WTC11 (cell line): ENCODE results near the gene POLR2M. TPM values are rescaled to one million over a fixed set of nuclear protein-coding genes. Genes with fewer than 3 reads are reported as not detected.

Experiments used
- ATAC-seq: fragments of 200-7000 bp; cut with Tn5 transposase; 2 replicates; pipeline ENCODE4 v1.10.0; 2021; ENCODE audit warnings: mild to moderate bottlenecking, moderate library complexity
- CTCF ChIA-PET: fragments of 300-600 bp; sonication (Branson Sonifier 250); formaldehyde crosslinking; loops from one replicate; lab custom pipeline; 2021; ENCODE audit warnings: antibody characterized with exemption; lab: Charles Lee
- POLR2A ChIA-PET: fragments of 350-600 bp; sonication (Branson Sonifier 250); formaldehyde crosslinking; loops from one replicate; lab custom pipeline; 2021; ENCODE audit warnings: antibody characterized with exemption; lab: Charles Lee
- DNase-seq: peaks from one replicate; pipeline ENCODE4 v3.0.0; 2021; ENCODE audit warnings: low spot score
- H3K27ac Mint-ChIP-seq: 2 replicates; pipeline ENCODE4 v1.8.0; 2021; ENCODE audit warnings: mixed read lengths
- H3K27me3 Mint-ChIP-seq: 2 replicates; pipeline ENCODE4 v1.8.0; 2021; ENCODE audit warnings: low read depth, mild to moderate bottlenecking, moderate library complexity, mixed read lengths
- H3K36me3 Mint-ChIP-seq: 2 replicates; pipeline ENCODE4 v1.8.0; 2021; ENCODE audit warnings: mixed read lengths
- H3K4me1 Mint-ChIP-seq: 2 replicates; pipeline ENCODE4 v1.8.0; 2022; ENCODE audit warnings: mixed read lengths
- H3K4me3 Mint-ChIP-seq: 2 replicates; pipeline ENCODE4 v1.8.0; 2021; ENCODE audit warnings: mild to moderate bottlenecking, moderate library complexity, mixed read lengths
- H3K9me3 Mint-ChIP-seq: 2 replicates; pipeline ENCODE4 v1.8.0; 2021; ENCODE audit warnings: mixed read lengths
- EMX1 ChIP-seq: fragments of 250-450 bp; sonication (Bioruptor Pico); IDR thresholded peaks from 2 replicates; pipeline ENCODE4 v1.8.0; 2021; ENCODE audit warnings: mild to moderate bottlenecking
- FOXP1 ChIP-seq: sonication (generic); formaldehyde crosslinking; IDR thresholded peaks from 2 replicates; pipeline ENCODE4 v1.8.0; 2022; ENCODE audit warnings: missing genetic modification reagents, mild to moderate bottlenecking, moderate library complexity, borderline replicate concordance
- GABPB1 ChIP-seq: sonication (generic); formaldehyde crosslinking; IDR thresholded peaks from 2 replicates; pipeline ENCODE4 v1.8.1; 2023; ENCODE audit warnings: mild to moderate bottlenecking, missing genetic modification reagents
- IRF1 ChIP-seq: sonication (generic); formaldehyde crosslinking; IDR thresholded peaks from 2 replicates; pipeline ENCODE4 v1.8.0; 2023; ENCODE audit warnings: missing genetic modification reagents
- MAX ChIP-seq: sonication (generic); formaldehyde crosslinking; IDR thresholded peaks from 2 replicates; pipeline ENCODE4 v1.8.0; 2022; ENCODE audit warnings: mild to moderate bottlenecking, missing genetic modification reagents
- MYBL2 ChIP-seq: sonication (generic); formaldehyde crosslinking; IDR thresholded peaks from 2 replicates; pipeline ENCODE4 v1.8.1; 2023; ENCODE audit warnings: mild to moderate bottlenecking, moderate library complexity, missing genetic modification reagents
- NR1H2 ChIP-seq: sonication (generic); formaldehyde crosslinking; IDR thresholded peaks from 2 replicates; pipeline ENCODE4 v1.9.0; 2021; ENCODE audit warnings: mild to moderate bottlenecking, moderate library complexity, missing genetic modification reagents
- NR3C1 ChIP-seq: sonication (generic); formaldehyde crosslinking; conservative IDR thresholded peaks from 2 replicates; pipeline ENCODE4 v1.8.1; 2023; ENCODE audit warnings: low read depth, mild to moderate bottlenecking, missing genetic modification reagents
- PRRX2 ChIP-seq: fragments of 250-450 bp; sonication (Bioruptor Pico); IDR thresholded peaks from 2 replicates; pipeline ENCODE4 v1.8.0; 2021; ENCODE audit warnings: mild to moderate bottlenecking
- TEAD1 ChIP-seq: sonication (generic); formaldehyde crosslinking; IDR thresholded peaks from 2 replicates; pipeline ENCODE4 v1.8.0; 2022; ENCODE audit warnings: mild to moderate bottlenecking, missing genetic modification reagents
- USF2 ChIP-seq: sonication (generic); formaldehyde crosslinking; IDR thresholded peaks from 2 replicates; pipeline ENCODE4 v1.8.1; 2023; ENCODE audit warnings: mild to moderate bottlenecking, missing genetic modification reagents, moderate library complexity
- ZNF138 ChIP-seq: sonication (generic); formaldehyde crosslinking; conservative IDR thresholded peaks from 2 replicates; pipeline ENCODE4 v1.8.1; 2022; ENCODE audit warnings: mild to moderate bottlenecking, moderate library complexity, missing genetic modification reagents
- ZNF512 ChIP-seq: sonication (generic); formaldehyde crosslinking; IDR thresholded peaks from 2 replicates; pipeline ENCODE4 v1.8.1; 2022; ENCODE audit warnings: missing genetic modification reagents, borderline replicate concordance
- total RNA-seq: library from RNA; stranded (reverse); gene quantifications from 3 replicates; pipeline ENCODE4 v1.2.3, GENCODE V29; 2021
- TF ChIP-seq, protein P1 (sequence below): sonication (generic); formaldehyde crosslinking; IDR thresholded peaks from 2 replicates; pipeline ENCODE4 v1.8.1; 2023; ENCODE audit warnings: mild to moderate bottlenecking, missing genetic modification reagents
- TF ChIP-seq, protein P2 (sequence below): fragments of 250-450 bp; sonication (Bioruptor Pico); IDR thresholded peaks from 2 replicates; pipeline ENCODE4 v1.9.0; 2021; ENCODE audit warnings: mild to moderate bottlenecking, borderline replicate concordance
- TF ChIP-seq, protein P3 (sequence below): sonication (generic); formaldehyde crosslinking; conservative IDR thresholded peaks from 2 replicates; pipeline ENCODE4 v1.8.1; 2023; ENCODE audit warnings: mild to moderate bottlenecking, low read depth, missing genetic modification reagents, moderate library complexity

POLR2M gene
- total RNA-seq, 1 experiment from 2014 or later: 84.4 TPM

DNA sequence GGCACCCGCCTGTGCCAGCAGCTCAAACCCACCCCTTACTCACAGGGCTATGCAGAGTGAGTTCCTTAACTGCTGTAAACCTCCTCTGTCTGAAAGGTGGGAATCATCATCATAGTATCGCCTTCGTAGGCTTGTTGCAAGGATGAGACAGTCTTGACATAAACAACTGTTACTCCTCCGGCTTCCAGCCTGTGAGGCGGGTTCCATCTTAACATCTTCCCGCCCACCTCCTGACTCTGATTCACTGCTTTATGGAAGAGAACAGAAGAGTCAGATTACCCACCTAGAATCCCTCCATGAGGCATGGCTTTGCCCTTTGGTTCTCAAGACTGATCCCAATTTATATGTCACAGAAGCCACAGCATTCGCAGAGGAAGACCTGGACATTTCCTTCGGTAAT, 21.9 kb downstream of the POLR2M start:
- Mint-ChIP-seq H3K4me3 (no peak overlapping the region), H3K4me1 (peaks cover 10% of the 10 kb centered on the region; the same call in 1 of the 2 replicates), H3K27ac (no peak overlapping the region), H3K9me3 (peaks cover 5% of the 10 kb centered on the region), H3K36me3 (0 out of 2 replicates have a peak, but pooled peaks cover 3% of the 10 kb centered on the region), H3K27me3 (no peaks in the 10 kb centered on the region)
- no peak for ATAC-seq
- ChIA-PET POLR2A (no interaction called here), CTCF (interaction anchor here (0.6 kb wide), 2 partner anchors 124 to 338 kb away, joined by 4 to 5 read pairs; no protein-coding TSS in a partner anchor)
- TF ChIP-seq USF2 (CRISPR knock-in tag): no peak
- no peak for TF ChIP-seq TEAD1 (CRISPR knock-in tag)
- no peak for TF ChIP-seq PRRX2
- no peak for TF ChIP-seq ZNF512 (CRISPR knock-in tag)
- no peak for TF ChIP-seq GABPB1 (CRISPR knock-in tag)
- no peak for TF ChIP-seq EMX1 (CRISPR knock-in tag)
- TF ChIP-seq, protein P1, sequence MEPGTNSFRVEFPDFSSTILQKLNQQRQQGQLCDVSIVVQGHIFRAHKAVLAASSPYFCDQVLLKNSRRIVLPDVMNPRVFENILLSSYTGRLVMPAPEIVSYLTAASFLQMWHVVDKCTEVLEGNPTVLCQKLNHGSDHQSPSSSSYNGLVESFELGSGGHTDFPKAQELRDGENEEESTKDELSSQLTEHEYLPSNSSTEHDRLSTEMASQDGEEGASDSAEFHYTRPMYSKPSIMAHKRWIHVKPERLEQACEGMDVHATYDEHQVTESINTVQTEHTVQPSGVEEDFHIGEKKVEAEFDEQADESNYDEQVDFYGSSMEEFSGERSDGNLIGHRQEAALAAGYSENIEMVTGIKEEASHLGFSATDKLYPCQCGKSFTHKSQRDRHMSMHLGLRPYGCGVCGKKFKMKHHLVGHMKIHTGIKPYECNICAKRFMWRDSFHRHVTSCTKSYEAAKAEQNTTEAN: no peak
- no peak for TF ChIP-seq NR3C1 (CRISPR knock-in tag)
- no peak for TF ChIP-seq ZNF138 (CRISPR knock-in tag)
- TF ChIP-seq, protein P2, sequence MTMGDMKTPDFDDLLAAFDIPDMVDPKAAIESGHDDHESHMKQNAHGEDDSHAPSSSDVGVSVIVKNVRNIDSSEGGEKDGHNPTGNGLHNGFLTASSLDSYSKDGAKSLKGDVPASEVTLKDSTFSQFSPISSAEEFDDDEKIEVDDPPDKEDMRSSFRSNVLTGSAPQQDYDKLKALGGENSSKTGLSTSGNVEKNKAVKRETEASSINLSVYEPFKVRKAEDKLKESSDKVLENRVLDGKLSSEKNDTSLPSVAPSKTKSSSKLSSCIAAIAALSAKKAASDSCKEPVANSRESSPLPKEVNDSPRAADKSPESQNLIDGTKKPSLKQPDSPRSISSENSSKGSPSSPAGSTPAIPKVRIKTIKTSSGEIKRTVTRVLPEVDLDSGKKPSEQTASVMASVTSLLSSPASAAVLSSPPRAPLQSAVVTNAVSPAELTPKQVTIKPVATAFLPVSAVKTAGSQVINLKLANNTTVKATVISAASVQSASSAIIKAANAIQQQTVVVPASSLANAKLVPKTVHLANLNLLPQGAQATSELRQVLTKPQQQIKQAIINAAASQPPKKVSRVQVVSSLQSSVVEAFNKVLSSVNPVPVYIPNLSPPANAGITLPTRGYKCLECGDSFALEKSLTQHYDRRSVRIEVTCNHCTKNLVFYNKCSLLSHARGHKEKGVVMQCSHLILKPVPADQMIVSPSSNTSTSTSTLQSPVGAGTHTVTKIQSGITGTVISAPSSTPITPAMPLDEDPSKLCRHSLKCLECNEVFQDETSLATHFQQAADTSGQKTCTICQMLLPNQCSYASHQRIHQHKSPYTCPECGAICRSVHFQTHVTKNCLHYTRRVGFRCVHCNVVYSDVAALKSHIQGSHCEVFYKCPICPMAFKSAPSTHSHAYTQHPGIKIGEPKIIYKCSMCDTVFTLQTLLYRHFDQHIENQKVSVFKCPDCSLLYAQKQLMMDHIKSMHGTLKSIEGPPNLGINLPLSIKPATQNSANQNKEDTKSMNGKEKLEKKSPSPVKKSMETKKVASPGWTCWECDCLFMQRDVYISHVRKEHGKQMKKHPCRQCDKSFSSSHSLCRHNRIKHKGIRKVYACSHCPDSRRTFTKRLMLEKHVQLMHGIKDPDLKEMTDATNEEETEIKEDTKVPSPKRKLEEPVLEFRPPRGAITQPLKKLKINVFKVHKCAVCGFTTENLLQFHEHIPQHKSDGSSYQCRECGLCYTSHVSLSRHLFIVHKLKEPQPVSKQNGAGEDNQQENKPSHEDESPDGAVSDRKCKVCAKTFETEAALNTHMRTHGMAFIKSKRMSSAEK: no peak
- TF ChIP-seq NR1H2 (CRISPR knock-in tag): no peak
- no peak for TF ChIP-seq IRF1 (CRISPR knock-in tag)
- DNase-seq: no peak

- CTCF ChIA-PET: interaction anchor here (1.2 to 5.6 kb wide), 8 partner anchors 9 to 340 kb away, joined by 4 to 72 read pairs (median 20); no protein-coding TSS in a partner anchor
- no peak overlapping the region for H3K4me3 Mint-ChIP-seq
- ATAC-seq: no peak
Observed at GRCh38 chr15:57730876-57731275, 24.4 kb downstream of the POLR2M start.

More at GRCh38 chr15:57730876-57731275, 24.4 kb downstream of the POLR2M start:
- Mint-ChIP-seq H3K4me1 (peaks cover 15% of the 10 kb centered on the region; the same call in 1 of the 2 replicates), H3K27ac (no peak overlapping the region), H3K9me3 (no peaks in the 10 kb centered on the region)
- POLR2A ChIA-PET: interaction anchor here (1.5 kb wide), 1 partner anchor 24 kb away, joined by 4 read pairs; the partner anchor contains the start of gene POLR2M
- no peak for DNase-seq
- TF ChIP-seq USF2 (CRISPR knock-in tag) (no peak), FOXP1 (CRISPR knock-in tag) (no peak), ZNF138 (CRISPR knock-in tag) (no peak), IRF1 (CRISPR knock-in tag) (no peak), MYBL2 (CRISPR knock-in tag) (no peak), MAX (CRISPR knock-in tag) (no peak)
- TF ChIP-seq, protein P3, sequence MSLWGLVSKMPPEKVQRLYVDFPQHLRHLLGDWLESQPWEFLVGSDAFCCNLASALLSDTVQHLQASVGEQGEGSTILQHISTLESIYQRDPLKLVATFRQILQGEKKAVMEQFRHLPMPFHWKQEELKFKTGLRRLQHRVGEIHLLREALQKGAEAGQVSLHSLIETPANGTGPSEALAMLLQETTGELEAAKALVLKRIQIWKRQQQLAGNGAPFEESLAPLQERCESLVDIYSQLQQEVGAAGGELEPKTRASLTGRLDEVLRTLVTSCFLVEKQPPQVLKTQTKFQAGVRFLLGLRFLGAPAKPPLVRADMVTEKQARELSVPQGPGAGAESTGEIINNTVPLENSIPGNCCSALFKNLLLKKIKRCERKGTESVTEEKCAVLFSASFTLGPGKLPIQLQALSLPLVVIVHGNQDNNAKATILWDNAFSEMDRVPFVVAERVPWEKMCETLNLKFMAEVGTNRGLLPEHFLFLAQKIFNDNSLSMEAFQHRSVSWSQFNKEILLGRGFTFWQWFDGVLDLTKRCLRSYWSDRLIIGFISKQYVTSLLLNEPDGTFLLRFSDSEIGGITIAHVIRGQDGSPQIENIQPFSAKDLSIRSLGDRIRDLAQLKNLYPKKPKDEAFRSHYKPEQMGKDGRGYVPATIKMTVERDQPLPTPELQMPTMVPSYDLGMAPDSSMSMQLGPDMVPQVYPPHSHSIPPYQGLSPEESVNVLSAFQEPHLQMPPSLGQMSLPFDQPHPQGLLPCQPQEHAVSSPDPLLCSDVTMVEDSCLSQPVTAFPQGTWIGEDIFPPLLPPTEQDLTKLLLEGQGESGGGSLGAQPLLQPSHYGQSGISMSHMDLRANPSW: no peak
- TF ChIP-seq, all 79 proteins: peak for 0
- H3K36me3 Mint-ChIP-seq: no peaks in the 10 kb centered on the region
- no peaks in the 10 kb centered on the region for H3K27me3 Mint-ChIP-seq
